Measurements from ENCODE around the gene HRH2.

- TF ChIP-seq CTCF (optimal IDR thresholded peaks at IDR 0.05 in 1 of 3, IDR thresholded peaks at IDR 0.05 in 1 of 3, conservative IDR thresholded peaks at IDR 0.05 in 1 of 3; ENCODE audit: extremely low read depth in 1 of 3, insufficient read depth in 2 of 3, low read length in 3 of 3) (no peak), EZH2 (IDR thresholded peaks at IDR 0.05; ENCODE audit: low read length) (no peak)
Observed at GRCh38 chr5:175680020-175680419, 22.1 kb downstream of the HRH2 start.
